KMS-11 (cell line): ENCODE data around the gene CLEC18B.
"Not testable (repeated sequence)": the region's sequence is repeated elsewhere in the genome, so short reads cannot be mapped to it uniquely, and the experiment has no call there.

Experiments
- H2AFZ ChIP-seq: fragments of 200-600 bp; sonication (generic); 2 replicates; pipeline ENCODE4 v1.6.1; 2016; ENCODE audit warnings: antibody characterized with exemption, mixed run types, low read depth
- H3K27ac ChIP-seq: fragments of 200-600 bp; sonication (generic); 2 replicates; pipeline ENCODE4 v1.6.1; 2016; ENCODE audit warnings: mild to moderate bottlenecking, mixed run types
- H3K27me3 ChIP-seq: fragments of 200-600 bp; sonication (generic); 2 replicates; pipeline ENCODE4 v1.6.1; 2017; ENCODE audit warnings: mild to moderate bottlenecking, low read depth, mixed run types, moderate library complexity; ENCODE audit not compliant: insufficient read depth
- H3K36me3 ChIP-seq: fragments of 200-600 bp; sonication (generic); 2 replicates; pipeline ENCODE4 v1.6.1; 2017; ENCODE audit warnings: mild to moderate bottlenecking, mixed run types; ENCODE audit not compliant: insufficient read depth
- H3K4me1 ChIP-seq: fragments of 200-600 bp; sonication (generic); 2 replicates; pipeline ENCODE4 v1.6.1; 2016; ENCODE audit warnings: mild to moderate bottlenecking, low read depth, mixed run types; ENCODE audit not compliant: poor library complexity, severe bottlenecking
- H3K4me2 ChIP-seq: fragments of 200-600 bp; sonication (generic); 2 replicates; pipeline ENCODE4 v1.7.0; 2016; ENCODE audit warnings: mild to moderate bottlenecking, mixed run types
- H3K4me3 ChIP-seq: fragments of 200-600 bp; sonication (generic); IDR thresholded peaks from 2 replicates; pipeline ENCODE4 v1.6.1; 2017; ENCODE audit warnings: low read depth, low read length, mixed read lengths; ENCODE audit not compliant: insufficient read depth
- H3K79me2 ChIP-seq: fragments of 200-600 bp; sonication (generic); 2 replicates; pipeline ENCODE4 v1.6.1; 2016; ENCODE audit warnings: low read depth, mixed run types; ENCODE audit not compliant: insufficient read depth
- H3K9ac ChIP-seq: fragments of 200-600 bp; sonication (generic); 2 replicates; pipeline ENCODE4 v1.6.1; 2016; ENCODE audit warnings: mild to moderate bottlenecking, mixed run types
- H4K20me1 ChIP-seq: fragments of 200-600 bp; sonication (generic); 2 replicates; pipeline ENCODE4 v1.6.1; 2016; ENCODE audit warnings: mild to moderate bottlenecking, mixed run types; ENCODE audit not compliant: insufficient read depth

Gene CLEC18B

GRCh38 chr16:74422086-74422485, 808 bp upstream of the CLEC18B start:
- not testable (repeated sequence) for H3K9ac ChIP-seq, H2AFZ ChIP-seq, H3K4me1 ChIP-seq, H3K27ac ChIP-seq, H3K4me2 ChIP-seq, H4K20me1 ChIP-seq, H3K27me3 ChIP-seq, H3K79me2 ChIP-seq, H3K36me3 ChIP-seq, H3K4me3 ChIP-seq

GRCh38 chr16:74421482-74421785, 156 bp upstream of the CLEC18B start:
- not testable (repeated sequence) for H3K27me3 ChIP-seq, H2AFZ ChIP-seq

GRCh38 chr16:74419811-74420210, 1.5 kb downstream of the CLEC18B start:
- not testable (repeated sequence) for H3K4me1 ChIP-seq, H3K4me3 ChIP-seq, H3K79me2 ChIP-seq, H3K4me2 ChIP-seq, H3K9ac ChIP-seq, H4K20me1 ChIP-seq, H3K36me3 ChIP-seq, H2AFZ ChIP-seq, H3K27me3 ChIP-seq, H3K27ac ChIP-seq

More at GRCh38 chr16:74421482-74421785, 156 bp upstream of the CLEC18B start:
- H3K27ac ChIP-seq, H3K4me3 ChIP-seq, H3K4me2 ChIP-seq, H3K4me1 ChIP-seq, H3K79me2 ChIP-seq, H3K9ac ChIP-seq, H4K20me1 ChIP-seq, H3K36me3 ChIP-seq: not testable (repeated sequence)

GRCh38 chr16:74417897-74418296, 3.4 kb downstream of the CLEC18B start:
- not testable (repeated sequence) for H3K27me3 ChIP-seq, H2AFZ ChIP-seq, H4K20me1 ChIP-seq, H3K79me2 ChIP-seq, H3K4me2 ChIP-seq, H3K4me3 ChIP-seq, H3K27ac ChIP-seq, H3K36me3 ChIP-seq, H3K4me1 ChIP-seq, H3K9ac ChIP-seq

- not testable (repeated sequence) for H3K79me2 ChIP-seq, H3K27me3 ChIP-seq, H3K4me2 ChIP-seq, H4K20me1 ChIP-seq, H3K4me3 ChIP-seq, H2AFZ ChIP-seq, H3K36me3 ChIP-seq, H3K27ac ChIP-seq, H3K9ac ChIP-seq, H3K4me1 ChIP-seq
Measured at GRCh38 chr16:74413920-74414319, 7.4 kb downstream of the CLEC18B start.

- H3K79me2 ChIP-seq, H3K4me1 ChIP-seq, H3K9ac ChIP-seq, H3K4me3 ChIP-seq, H3K4me2 ChIP-seq, H3K27me3 ChIP-seq, H4K20me1 ChIP-seq, H3K36me3 ChIP-seq, H3K27ac ChIP-seq, H2AFZ ChIP-seq: not testable (repeated sequence)
Measured at GRCh38 chr16:74413485-74413884, 7.8 kb downstream of the CLEC18B start.

GRCh38 chr16:74412775-74413390, 8.4 kb downstream of the CLEC18B start:
- H3K4me2 ChIP-seq, H3K9ac ChIP-seq, H3K36me3 ChIP-seq, H3K4me3 ChIP-seq, H3K27me3 ChIP-seq, H2AFZ ChIP-seq, H3K4me1 ChIP-seq, H4K20me1 ChIP-seq, H3K79me2 ChIP-seq, H3K27ac ChIP-seq: not testable (repeated sequence)

- not testable (repeated sequence) for H4K20me1 ChIP-seq, H2AFZ ChIP-seq, H3K4me2 ChIP-seq, H3K9ac ChIP-seq, H3K36me3 ChIP-seq, H3K4me3 ChIP-seq, H3K27ac ChIP-seq, H3K27me3 ChIP-seq, H3K4me1 ChIP-seq, H3K79me2 ChIP-seq
Measured at GRCh38 chr16:74412138-74412774, 9.0 kb downstream of the CLEC18B start.

- not testable (repeated sequence) for H3K27ac ChIP-seq, H2AFZ ChIP-seq, H3K27me3 ChIP-seq, H3K4me1 ChIP-seq, H3K4me3 ChIP-seq, H4K20me1 ChIP-seq, H3K4me2 ChIP-seq, H3K9ac ChIP-seq, H3K79me2 ChIP-seq, H3K36me3 ChIP-seq
Measured at GRCh38 chr16:74410981-74411380, 10.3 kb downstream of the CLEC18B start.

- not testable (repeated sequence) for H2AFZ ChIP-seq, H3K4me1 ChIP-seq, H4K20me1 ChIP-seq, H3K36me3 ChIP-seq, H3K9ac ChIP-seq, H3K4me2 ChIP-seq, H3K27ac ChIP-seq, H3K4me3 ChIP-seq, H3K79me2 ChIP-seq, H3K27me3 ChIP-seq
Measured at GRCh38 chr16:74410057-74410957, 11.0 kb downstream of the CLEC18B start.
